Esophagus squamous epithelium (tissue), 4 donors: ENCODE data around the gene STX1A.

Source experiments
- CTCF ChIP-seq, 6 experiments: fragments of 450-650 bp in 4 of 6; fragments of 200-600 bp in 2 of 6; sonication (generic) in 2 of 6; IDR thresholded peaks; one replicate each; pipeline ENCODE4 v1.5.1; 2016 to 2019; ENCODE audit warnings: antibody characterized with exemption in 6 of 6, mild to moderate bottlenecking in 4 of 6, moderate library complexity in 4 of 6
- POLR2A ChIP-seq, 4 donors: fragments of 450-650 bp; IDR thresholded peaks; one replicate each; pipeline ENCODE4 v1.6.1; 2017; ENCODE audit warnings: antibody characterized with exemption in 4 of 4, mild to moderate bottlenecking in 4 of 4, moderate library complexity in 3 of 4

DNA sequence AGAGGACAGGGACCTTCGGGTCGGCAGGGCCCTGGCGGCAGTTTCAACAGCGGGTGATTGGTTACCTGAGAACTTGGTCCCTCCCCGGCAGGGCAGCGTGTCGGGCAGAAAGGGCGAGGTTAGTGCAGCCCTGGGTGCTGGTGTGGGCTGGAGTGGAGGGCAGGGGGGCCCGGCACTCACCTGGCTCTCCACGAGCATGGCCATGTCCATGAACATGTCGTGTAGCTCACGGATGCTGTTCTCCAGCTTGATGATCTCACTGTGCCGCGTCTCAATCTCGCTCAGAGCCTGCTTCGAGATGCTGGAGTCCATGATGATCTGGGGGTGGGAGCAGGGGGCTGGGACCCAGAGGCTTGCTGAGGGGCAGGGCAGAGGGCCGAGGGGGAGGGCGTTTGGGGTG lies 16.8 kb downstream of the STX1A start:
- TF ChIP-seq POLR2A (IDR thresholded peaks at IDR 0.05) (no peak), CTCF (IDR thresholded peaks at IDR 0.05) (no peak)
